ENCODE data around the gene TNFAIP8L2. TPM values are rescaled to one million over a fixed set of nuclear protein-coding genes. Genes with fewer than 3 reads are reported as not detected.
"Not testable (repeated sequence)": the region's sequence is repeated elsewhere in the genome, so short reads cannot be mapped to it uniquely, and the experiment has no call there.

The TNFAIP8L2 gene
- total and polyA plus RNA-seq, 2 donors (not counting 3 experiments of a cell fraction or from before 2014, with no cell fraction given) = 0.06 TPM; not detected in 1

GRCh38 chr1:151184211-151184610, 27.8 kb downstream of the TNFAIP8L2 start:
- intact Hi-C loops (cut with micrococcal nuclease) (no loop called here), dilution Hi-C loops (cut with MboI; ENCODE audit: extremely low pct_ligation_motif_present, low sequenced_read_pairs) (no loop called here)
- no peaks in the 10 kb centered on the region for H4K20me1 ChIP-seq (replicated peaks; ENCODE audit: control insufficient read depth, extremely low read depth, insufficient read depth, low read length)
- H3K36me3 ChIP-seq (ENCODE audit: control insufficient read depth in 2 of 2, extremely low read depth in 1 of 2, insufficient read depth in 2 of 2, low read length in 2 of 2) = peaks cover 15 to 17% of the 10 kb centered on the region in 2 experiments
- no peak overlapping the region for H2AFZ ChIP-seq (ENCODE audit: low read depth, low read length)
- FAIRE-seq = no peak
- no peak overlapping the region for H3K4me3 ChIP-seq (replicated peaks in 1 of 3; ENCODE audit: insufficient read depth in 1 of 3, low read depth in 1 of 3, low read length in 3 of 3)
- no peak for DNase-seq (ENCODE audit: low read depth, low spot score)
- no peak overlapping the region for H3K4me2 ChIP-seq (ENCODE audit: insufficient read depth, low read length)
- peaks cover 8% of the 10 kb centered on the region for H3K4me1 ChIP-seq (ENCODE audit: control insufficient read depth, extremely low read depth, insufficient read depth, low read length)
- no peaks in the 10 kb centered on the region for H3K9me3 ChIP-seq (replicated peaks; ENCODE audit: control insufficient read depth, insufficient read depth, low read length)
- BruUV-seq (replicated peaks) = no TSS peak
- no peaks in the 10 kb centered on the region for H3K9me1 ChIP-seq (replicated peaks; ENCODE audit: control insufficient read depth, extremely low read depth, insufficient read depth, low read length)
- ChIA-PET POLR2A (no interaction called here), CTCF (interaction anchor here (1.7 kb wide), 1 partner anchor 85 kb away, joined by 5 read pairs; no protein-coding TSS in a partner anchor)
- TF ChIP-seq POLR2AphosphoS5 (IDR thresholded peaks at IDR 0.05; ENCODE audit: insufficient read depth, low read depth, low read length) (no peak), MAX (IDR thresholded peaks at IDR 0.05; ENCODE audit: insufficient read depth, insufficient read length) (no peak), POLR2A (IDR thresholded peaks at IDR 0.05; ENCODE audit: low read depth, low read length) (no peak), JUN (IDR thresholded peaks at IDR 0.05; ENCODE audit: borderline replicate concordance, insufficient read depth, insufficient read length, low read depth) (no peak), GATA2 (IDR thresholded peaks at IDR 0.05; ENCODE audit: insufficient read depth, insufficient read length, low read depth, low read length) (no peak)
- H3K79me2 ChIP-seq (ENCODE audit: control insufficient read depth, insufficient read depth, low read length) = peaks cover 24% of the 10 kb centered on the region
- no peaks in the 10 kb centered on the region for H3K27me3 ChIP-seq (ENCODE audit: control insufficient read depth in 2 of 2, insufficient read depth in 2 of 2, low read length in 2 of 2)
- no peak overlapping the region for H3K9ac ChIP-seq (replicated peaks; ENCODE audit: extremely low read depth, insufficient read depth, low read length)
- no peak overlapping the region for H3K27ac ChIP-seq (ENCODE audit: insufficient read depth, low read depth, low read length)

- no peak overlapping the region for H3K9ac ChIP-seq (replicated peaks; ENCODE audit: extremely low read depth, insufficient read depth, low read length)
- H3K27me3 ChIP-seq (ENCODE audit: control insufficient read depth in 2 of 2, insufficient read depth in 2 of 2, low read length in 2 of 2) = no peaks in the 10 kb centered on the region
- intact Hi-C loops (cut with micrococcal nuclease) (no loop called here), dilution Hi-C loops (cut with MboI; ENCODE audit: extremely low pct_ligation_motif_present, low sequenced_read_pairs) (no loop called here)
- H4K20me1 ChIP-seq (replicated peaks; ENCODE audit: control insufficient read depth, extremely low read depth, insufficient read depth, low read length) = no peaks in the 10 kb centered on the region
- no TSS peak for BruUV-seq (replicated peaks)
- ChIA-PET CTCF (no interaction called here), POLR2A (no interaction called here)
- H3K9me1 ChIP-seq (replicated peaks; ENCODE audit: control insufficient read depth, extremely low read depth, insufficient read depth, low read length) = no peaks in the 10 kb centered on the region
- H3K9me3 ChIP-seq (replicated peaks; ENCODE audit: control insufficient read depth, insufficient read depth, low read length) = no peaks in the 10 kb centered on the region
- DNase-seq (ENCODE audit: low read depth, low spot score) (no peak), FAIRE-seq (no peak)
- peaks cover 31% of the 10 kb centered on the region for H3K79me2 ChIP-seq (ENCODE audit: control insufficient read depth, insufficient read depth, low read length)
- no peak overlapping the region for H2AFZ ChIP-seq (ENCODE audit: low read depth, low read length)
- H3K4me2 ChIP-seq (ENCODE audit: insufficient read depth, low read length) = no peak overlapping the region
- H3K36me3 ChIP-seq (ENCODE audit: control insufficient read depth in 2 of 2, extremely low read depth in 1 of 2, insufficient read depth in 2 of 2, low read length in 2 of 2) = peaks cover 7 to 11% of the 10 kb centered on the region in 2 experiments
- peaks cover 10% of the 10 kb centered on the region for H3K4me1 ChIP-seq (ENCODE audit: control insufficient read depth, extremely low read depth, insufficient read depth, low read length)
- TF ChIP-seq, protein P1, sequence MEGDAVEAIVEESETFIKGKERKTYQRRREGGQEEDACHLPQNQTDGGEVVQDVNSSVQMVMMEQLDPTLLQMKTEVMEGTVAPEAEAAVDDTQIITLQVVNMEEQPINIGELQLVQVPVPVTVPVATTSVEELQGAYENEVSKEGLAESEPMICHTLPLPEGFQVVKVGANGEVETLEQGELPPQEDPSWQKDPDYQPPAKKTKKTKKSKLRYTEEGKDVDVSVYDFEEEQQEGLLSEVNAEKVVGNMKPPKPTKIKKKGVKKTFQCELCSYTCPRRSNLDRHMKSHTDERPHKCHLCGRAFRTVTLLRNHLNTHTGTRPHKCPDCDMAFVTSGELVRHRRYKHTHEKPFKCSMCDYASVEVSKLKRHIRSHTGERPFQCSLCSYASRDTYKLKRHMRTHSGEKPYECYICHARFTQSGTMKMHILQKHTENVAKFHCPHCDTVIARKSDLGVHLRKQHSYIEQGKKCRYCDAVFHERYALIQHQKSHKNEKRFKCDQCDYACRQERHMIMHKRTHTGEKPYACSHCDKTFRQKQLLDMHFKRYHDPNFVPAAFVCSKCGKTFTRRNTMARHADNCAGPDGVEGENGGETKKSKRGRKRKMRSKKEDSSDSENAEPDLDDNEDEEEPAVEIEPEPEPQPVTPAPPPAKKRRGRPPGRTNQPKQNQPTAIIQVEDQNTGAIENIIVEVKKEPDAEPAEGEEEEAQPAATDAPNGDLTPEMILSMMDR (IDR thresholded peaks at IDR 0.05; ENCODE audit: extremely low read depth in 1 of 2, insufficient read depth in 1 of 2, low read depth in 1 of 2, low read length in 2 of 2) = no peak
- no peak for TF ChIP-seq POLR2A (IDR thresholded peaks at IDR 0.05; ENCODE audit: low read depth, low read length)
- no peak overlapping the region for H3K27ac ChIP-seq (ENCODE audit: insufficient read depth, low read depth, low read length)
- no peak overlapping the region for H3K4me3 ChIP-seq (replicated peaks in 1 of 3; ENCODE audit: insufficient read depth in 1 of 3, low read depth in 1 of 3, low read length in 3 of 3)
Observed at GRCh38 chr1:151187205-151187604, 30.8 kb downstream of the TNFAIP8L2 start.

GRCh38 chr1:151188667-151189066, 32.2 kb downstream of the TNFAIP8L2 start:
- CTCF ChIA-PET = interaction anchor here (0.8 to 1.1 kb wide), 2 partner anchors 13 to 89 kb away, joined by 3 to 4 read pairs; partner anchors contain the start of gene TMOD4
- H3K9me3 ChIP-seq (replicated peaks; ENCODE audit: control insufficient read depth, insufficient read depth, low read length); dilution Hi-C loops (cut with MboI; ENCODE audit: extremely low pct_ligation_motif_present, low sequenced_read_pairs); H4K20me1 ChIP-seq (replicated peaks; ENCODE audit: control insufficient read depth, extremely low read depth, insufficient read depth, low read length); BruUV-seq (replicated peaks); H2AFZ ChIP-seq (ENCODE audit: low read depth, low read length); H3K27ac ChIP-seq (ENCODE audit: insufficient read depth, low read depth, low read length); DNase-seq (ENCODE audit: low read depth, low spot score); POLR2A ChIA-PET; FAIRE-seq; H3K27me3 ChIP-seq (ENCODE audit: control insufficient read depth in 2 of 2, insufficient read depth in 2 of 2, low read length in 2 of 2); intact Hi-C loops (cut with micrococcal nuclease); H3K36me3 ChIP-seq (ENCODE audit: control insufficient read depth in 2 of 2, extremely low read depth in 1 of 2, insufficient read depth in 2 of 2, low read length in 2 of 2); H3K9ac ChIP-seq (replicated peaks; ENCODE audit: extremely low read depth, insufficient read depth, low read length); H3K9me1 ChIP-seq (replicated peaks; ENCODE audit: control insufficient read depth, extremely low read depth, insufficient read depth, low read length): not testable (repeated sequence)
- H3K4me1 ChIP-seq (ENCODE audit: control insufficient read depth, extremely low read depth, insufficient read depth, low read length) = peaks cover 10% of the 10 kb centered on the region
- peaks cover 31% of the 10 kb centered on the region for H3K79me2 ChIP-seq (ENCODE audit: control insufficient read depth, insufficient read depth, low read length)
- H3K4me3 ChIP-seq (replicated peaks in 1 of 3; ENCODE audit: insufficient read depth in 1 of 3, low read depth in 1 of 3, low read length in 3 of 3) = peak overlapping the region in 1 of 3 experiments; percentile 97
- peak overlapping the region; percentile 98 for H3K4me2 ChIP-seq (ENCODE audit: insufficient read depth, low read length)
